Stimulated activated CD4-positive, alpha-beta T cell treated with anti-CD3 and anti-CD28 coated beads, Interleukin-4, amount 100 ng/mL, for 1 hour (primary cell): ENCODE results near the gene FERMT1.
"Not testable (repeated sequence)": the region's sequence is repeated elsewhere in the genome, so short reads cannot be mapped to it uniquely, and the experiment has no call there.

Experiments used
- DNase-seq: peaks from one replicate; pipeline ENCODE4 v3.0.0-alpha.2; 2020

Gene FERMT1

DNA sequence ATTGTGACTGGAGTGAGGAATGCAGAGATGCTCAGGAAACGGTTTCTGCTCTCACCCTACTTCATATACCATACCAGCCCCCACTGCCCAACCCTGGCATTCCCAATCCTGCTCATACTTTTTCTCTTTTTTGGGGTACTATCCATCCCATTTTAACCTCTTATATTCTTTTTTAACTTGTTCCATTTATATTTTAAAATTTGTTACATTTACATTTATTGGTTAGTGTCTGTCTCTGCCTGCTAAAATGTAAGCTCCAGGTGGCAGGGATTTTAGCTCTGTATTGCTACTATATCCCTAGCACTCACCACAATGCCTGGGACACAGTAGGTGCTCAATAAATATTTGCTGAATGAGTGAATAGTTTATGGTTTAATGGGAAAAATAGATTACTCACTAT is 8.1 kb downstream of the FERMT1 start:
- no peak for DNase-seq

DNA sequence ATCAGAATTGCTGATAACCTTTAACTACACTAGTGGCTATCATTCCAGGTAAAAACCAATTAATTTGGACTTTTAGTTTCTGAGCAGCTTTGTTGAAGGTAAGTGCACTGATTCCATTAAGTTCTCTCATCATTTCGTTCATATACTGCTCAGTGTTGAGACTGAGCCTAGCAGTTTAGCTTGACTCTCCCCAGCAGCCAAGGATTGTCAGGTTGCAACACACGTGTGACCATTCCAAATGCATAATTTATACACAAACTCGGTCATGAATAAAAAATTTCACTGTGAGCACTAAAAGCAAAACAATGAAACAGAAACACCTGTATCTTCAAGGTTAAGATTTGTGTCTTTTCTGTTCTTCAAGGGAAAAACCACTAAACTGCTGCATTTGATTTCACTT is 8.9 kb downstream of the FERMT1 start:
- DNase-seq = no peak

DNA sequence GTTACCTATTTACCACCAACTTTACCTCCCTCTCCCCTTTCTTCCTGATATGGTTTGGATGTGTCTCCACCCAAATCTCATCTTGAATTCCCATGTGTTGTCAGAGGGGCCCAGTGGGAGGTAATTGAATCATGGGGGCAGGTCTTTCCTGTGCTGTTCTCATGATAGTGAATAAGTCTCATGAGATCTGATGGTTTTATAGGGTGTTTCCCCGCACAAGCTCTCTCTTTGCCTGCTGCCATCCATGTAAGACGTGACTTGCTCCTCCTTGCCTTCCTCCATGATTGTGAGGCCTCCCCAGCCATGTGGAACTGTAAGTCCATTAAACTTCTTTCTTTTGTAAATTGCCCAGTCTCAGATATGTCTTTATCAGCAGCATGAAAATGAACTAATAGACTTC is 9.9 kb downstream of the FERMT1 start:
- DNase-seq = not testable (repeated sequence)

DNA sequence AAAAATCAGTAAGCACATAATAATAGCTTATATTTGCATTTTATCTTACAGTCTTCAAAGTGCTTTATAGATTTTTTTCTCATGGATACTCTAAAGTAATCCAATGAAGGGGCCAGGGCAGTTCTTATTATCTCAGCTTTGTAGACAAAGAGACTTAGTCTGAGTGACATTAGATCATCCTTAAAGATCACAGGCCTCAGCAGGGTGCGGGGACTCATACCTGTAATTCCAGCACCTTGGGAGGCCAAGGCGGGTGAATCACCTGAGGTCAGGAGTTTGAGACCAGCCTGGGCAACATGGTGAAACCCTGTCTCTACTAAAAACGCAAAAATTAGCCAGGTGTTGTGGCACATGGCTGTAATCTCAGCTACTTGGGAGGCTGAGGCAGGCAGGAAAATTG is 14.5 kb downstream of the FERMT1 start:
- no peak for DNase-seq

DNA sequence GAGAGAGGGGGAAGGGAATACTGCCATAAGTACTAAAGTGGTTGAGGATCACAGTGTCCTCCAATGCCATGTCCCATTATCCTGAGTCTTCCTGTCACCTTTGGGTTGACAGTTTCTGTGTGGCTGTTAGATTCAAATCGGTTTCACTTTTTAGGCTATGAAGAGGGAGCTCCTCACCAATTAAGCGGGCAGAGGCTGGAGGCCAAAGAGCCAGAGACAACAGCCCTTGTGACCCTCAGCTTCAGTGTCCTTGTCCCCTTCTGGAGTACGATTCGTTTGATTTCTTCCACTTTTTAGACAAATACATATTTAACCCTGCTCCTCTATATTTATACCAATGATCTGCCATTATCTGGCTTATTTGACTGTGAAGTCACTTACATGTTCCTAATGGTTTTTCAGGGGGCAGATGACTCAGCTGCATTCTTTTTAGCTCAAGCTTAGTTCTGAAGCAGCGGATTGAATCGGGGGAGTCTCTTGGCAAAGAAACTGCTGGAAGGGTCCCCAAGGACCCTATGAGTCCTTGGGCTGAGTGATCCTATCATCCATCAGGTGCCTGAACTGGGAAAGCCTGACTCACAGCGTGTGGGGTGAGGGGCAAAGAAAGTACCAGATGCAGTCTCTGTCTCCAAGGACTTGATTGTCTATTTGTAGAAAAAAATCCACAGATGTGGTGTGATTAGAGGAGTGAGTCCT is 18.2 kb downstream of the FERMT1 start:
- DNase-seq = no peak

DNA sequence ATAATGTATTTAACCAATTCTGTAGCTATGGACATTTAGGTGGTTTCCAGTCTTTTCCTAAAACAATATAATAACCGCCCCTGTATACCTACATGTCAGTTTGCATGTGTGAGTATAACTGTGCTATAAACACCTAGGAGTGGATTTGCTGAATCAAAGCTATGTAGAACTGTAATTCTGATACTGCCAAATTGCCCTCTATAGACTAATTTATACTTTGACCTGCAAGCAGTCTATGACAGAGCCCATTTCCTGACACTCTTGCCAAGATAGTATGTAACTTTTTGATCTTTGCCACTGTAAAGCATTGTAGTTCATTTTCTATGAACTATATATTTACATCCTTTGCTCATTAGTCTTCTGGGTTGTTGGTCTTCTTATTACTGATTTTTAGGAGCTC is 19.5 kb downstream of the FERMT1 start:
- DNase-seq = no peak

DNA sequence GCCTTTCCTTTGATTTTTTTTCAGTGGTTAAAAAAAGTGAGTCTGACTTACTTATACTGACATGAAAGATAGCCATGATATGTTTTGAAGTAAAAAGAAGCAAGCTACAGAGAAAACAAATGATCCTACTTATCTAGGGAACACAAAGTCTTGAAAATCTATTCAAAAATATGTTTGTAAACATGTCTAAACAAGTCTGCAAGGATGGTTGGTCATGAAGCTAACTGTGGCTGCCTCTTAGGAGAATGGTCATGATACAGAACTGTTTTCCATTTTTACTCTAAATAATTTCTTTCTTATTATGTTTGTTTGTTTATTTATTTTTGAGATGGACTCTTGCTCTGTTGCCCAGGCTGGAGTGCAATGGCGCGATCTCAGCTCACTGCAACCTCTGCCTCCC is 21.5 kb downstream of the FERMT1 start:
- no peak for DNase-seq

DNA sequence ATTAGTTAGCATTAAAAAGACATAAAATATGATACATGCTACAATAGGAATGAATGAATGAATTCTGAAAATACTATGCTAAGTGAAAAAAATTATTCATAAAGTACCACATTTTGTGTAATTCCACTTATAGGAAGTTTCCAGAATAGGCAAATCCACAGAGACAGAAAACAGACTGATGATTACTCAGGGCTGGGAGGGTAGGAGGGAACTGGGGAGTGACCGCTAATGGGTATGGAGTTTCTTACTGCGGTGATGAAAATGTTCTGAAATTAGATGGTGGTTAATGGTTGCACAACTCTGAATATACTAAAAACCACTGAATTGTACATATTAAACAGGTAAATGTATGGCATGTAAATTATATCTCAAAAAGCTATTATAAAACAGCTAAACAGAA is 22.6 kb downstream of the FERMT1 start:
- no peak for DNase-seq

DNA sequence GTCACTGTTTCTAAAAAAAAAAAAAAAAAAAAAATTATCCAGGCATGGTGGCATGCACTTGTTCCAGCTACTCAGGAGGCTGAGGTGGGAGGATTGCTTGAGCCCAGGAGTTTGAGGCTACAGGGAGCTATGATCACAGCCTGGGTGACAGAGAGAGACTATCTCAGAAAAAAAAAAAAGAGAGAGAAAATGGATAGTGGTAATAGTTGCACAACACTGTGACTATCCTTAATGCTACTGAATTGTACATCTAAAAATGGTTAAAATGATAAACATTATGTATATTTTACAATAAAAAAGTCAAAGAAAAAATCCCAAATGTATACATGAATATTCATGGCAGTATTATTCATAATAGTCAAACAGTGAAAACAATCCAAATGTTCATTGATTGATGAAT is 23.0 kb downstream of the FERMT1 start:
- DNase-seq = no peak

DNA sequence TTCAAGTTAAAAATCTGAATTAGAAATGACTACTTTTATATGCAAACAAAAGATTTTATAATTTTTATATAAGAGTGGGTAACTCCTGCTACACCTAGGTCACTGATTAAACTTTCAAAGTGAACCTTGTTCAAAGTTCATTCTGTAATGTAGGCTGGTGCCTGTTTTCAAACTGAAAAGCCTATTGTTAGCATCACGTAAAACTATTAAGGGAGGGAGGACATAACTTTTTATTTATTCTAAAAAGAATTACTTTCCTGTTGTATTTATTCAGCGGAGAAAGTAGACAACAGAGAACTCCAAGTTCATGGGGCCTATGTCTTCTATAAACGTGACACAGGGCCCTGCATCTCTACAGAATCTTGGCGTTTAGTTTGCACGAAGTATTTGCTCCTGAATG is 27.4 kb downstream of the FERMT1 start:
- no peak for DNase-seq

DNA sequence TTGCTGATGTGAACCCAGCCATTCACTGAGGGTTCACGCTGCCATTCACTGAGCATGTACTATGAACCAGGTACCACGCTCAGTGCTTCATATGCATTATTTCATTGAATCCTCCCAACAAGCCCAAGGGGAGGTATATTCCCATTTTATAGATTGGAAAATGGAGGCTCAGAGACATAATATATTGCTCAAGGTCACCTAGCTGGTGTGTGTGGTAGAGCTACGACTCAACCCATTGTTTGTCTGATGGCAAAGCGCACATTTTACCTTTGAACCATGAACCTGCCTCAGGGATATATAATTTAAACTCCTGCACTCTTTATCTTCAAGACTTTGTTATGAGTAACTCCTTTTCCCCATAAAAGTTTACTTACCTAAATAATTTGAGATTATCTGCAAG is 28.3 kb downstream of the FERMT1 start:
- DNase-seq = no peak

DNA sequence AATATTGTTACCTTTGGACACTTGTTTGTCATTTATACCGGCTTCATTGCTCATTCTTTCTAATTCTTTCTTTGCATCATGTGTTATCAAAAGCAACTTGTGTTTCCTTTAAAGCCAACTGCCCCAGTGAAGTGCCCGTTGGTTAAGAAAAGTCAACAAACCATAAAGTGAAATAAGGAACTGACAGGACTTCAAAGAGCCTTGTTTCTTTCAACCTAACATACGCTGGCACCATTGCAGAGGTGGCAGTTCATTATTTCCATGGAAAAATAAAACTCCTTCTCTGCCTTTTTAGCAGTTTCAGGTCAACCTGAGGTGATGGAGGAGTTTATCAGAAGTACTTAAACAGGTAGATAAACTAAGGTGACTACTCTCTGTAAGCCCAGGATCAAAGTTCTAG is 28.8 kb downstream of the FERMT1 start:
- no peak for DNase-seq

DNA sequence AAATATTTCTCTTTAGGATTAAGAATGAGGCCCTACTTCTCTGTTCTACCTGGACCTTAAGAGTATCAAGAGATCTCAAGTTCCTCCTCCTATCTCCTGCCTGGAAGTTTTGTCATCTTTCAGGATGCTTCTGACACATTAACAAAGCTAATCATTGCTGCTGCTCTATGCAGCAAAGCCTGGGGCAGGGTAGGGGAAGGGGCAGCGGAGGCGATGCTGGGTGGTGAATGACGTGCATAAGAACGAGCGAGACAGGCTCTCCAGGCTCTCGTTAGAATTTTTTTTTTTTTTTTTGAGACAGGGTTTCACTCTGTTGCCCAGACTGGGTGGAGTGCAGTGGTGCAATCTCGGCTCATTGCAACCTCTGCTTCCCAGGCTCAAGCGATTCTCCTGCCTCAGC is 31.2 kb downstream of the FERMT1 start:
- no peak for DNase-seq

DNA sequence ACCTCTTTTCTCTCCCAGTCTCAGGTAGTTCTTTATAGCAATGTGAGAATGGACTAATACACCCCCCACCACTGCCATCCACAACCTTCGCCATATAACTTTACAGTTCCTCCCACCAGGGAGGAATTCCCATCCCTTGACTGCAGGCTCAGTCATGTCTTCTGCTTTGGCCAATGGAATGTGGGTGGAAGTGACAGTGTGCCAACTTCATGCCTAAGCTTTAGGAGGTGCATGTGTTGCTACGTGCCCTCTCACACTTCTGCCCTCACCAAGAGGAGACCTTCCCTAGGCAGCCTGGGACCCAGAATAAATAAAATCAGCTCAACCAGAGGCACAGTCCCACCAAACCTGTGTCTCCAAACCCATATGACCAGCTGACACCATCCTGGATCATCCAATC is 36.0 kb downstream of the FERMT1 start:
- DNase-seq = no peak

DNA sequence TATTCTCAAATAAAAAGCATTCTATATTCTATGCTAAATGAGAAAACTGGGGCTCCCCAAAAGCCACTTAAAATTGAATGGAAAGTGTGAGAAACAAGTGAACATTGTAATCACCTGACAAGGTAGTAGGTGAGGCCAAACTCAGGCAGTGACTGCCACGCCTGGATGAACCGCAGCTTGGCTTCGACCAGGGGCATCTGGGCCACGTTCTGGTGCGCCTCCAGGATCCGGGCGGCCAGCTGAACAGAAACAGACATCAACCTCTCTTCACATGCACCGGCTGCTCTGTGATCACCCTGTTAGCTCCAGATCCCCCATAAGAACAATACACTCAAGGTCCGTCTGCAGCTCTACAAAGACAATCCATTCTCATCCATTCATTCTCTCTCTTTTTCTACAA is 38.9 kb downstream of the FERMT1 start:
- no peak for DNase-seq

DNA sequence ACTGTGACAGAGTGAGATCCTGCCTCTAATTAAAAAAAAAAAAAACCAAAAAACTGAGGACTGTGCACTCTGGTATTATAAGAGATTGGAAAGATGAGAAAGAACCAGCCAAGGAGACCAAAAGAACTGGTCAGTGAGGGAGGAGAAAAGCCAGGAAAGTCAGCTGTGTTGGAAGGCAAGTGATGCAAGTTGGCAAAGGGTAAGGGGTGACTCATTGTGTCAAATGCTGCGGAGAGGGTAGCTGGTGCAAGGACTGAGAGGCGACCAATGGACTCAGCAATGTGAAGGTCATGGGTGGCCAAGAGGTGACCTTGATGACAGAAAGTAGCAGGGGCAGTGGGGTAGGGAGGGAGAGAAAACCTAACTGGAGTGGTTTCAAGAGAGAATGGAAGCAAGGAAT is 41.6 kb downstream of the FERMT1 start:
- DNase-seq = no peak

DNA sequence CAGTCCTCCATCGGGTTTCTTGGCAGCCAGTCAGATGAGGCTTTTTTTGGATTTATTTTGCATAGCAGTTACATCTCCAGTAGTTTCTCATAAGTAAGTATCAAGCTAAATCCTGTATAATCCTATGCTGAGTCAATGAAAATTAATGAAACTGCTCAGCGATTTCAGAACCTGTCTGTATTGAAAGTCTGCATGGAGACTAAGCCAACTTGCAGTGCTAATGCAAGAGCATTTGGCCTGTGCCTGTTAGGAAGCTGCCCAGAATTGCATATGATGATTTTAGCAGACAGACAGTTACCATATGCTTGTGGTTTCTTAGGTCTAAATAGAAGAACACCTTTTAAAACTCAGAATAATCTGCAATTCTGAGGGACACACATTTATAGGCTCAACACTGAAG is 43.8 kb downstream of the FERMT1 start:
- no peak for DNase-seq

DNA sequence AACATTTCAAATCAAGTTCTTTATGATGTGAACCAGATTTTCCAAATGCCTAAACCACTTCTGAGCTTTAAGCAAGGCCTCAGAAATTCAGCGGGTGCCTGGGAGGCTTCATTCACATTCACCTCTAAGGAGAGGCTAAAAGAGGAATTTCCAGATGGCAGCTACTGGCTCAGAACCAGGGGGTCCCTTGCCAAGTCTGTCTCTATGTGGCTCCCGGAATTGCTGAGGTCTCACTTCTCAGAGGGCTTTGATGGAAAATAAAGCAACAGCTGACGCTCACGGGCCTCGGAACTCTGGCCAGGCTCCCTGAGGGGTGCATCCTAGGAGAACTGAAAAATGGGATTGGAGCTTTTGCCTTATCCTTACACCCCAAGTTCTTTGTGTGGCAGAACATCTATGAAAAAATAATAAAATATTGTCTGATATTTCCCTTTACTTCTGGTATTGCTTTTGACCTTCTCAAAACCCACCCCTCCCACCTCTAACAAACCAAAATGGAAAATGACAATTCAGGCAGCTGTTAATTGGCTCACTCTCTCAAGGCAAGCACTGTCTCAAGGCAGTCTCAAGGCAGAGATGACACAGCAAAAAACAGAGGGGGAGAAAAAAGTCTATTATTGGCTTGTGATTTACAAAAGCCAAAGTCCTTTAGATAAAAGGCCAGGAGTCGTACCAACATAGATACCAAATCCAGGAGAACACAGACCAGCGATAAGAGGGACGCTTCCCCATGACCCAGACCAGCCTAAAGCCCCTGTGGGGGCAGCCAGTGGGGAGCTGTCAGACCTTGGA is 47.2 kb downstream of the FERMT1 start:
- DNase-seq = no peak

DNA sequence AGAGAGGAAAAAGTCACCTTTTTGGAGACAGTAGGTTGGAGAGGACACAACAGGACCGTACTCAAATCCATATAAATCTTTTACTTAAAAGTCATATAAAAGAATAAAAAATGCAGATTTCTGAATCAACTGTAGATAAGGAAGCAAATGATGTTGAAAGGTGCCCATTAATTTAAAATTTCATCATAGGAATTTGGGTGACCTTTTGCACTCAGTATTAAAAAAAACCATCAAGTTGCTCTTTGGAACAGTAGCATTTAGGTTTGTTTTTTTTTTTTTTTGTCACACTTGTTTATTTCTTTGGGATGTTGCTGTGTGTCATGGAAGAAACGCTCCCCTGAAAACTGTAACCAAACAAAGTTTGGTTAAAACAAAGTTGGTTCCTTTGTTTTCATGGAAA is 48.0 kb downstream of the FERMT1 start:
- DNase-seq = no peak

DNA sequence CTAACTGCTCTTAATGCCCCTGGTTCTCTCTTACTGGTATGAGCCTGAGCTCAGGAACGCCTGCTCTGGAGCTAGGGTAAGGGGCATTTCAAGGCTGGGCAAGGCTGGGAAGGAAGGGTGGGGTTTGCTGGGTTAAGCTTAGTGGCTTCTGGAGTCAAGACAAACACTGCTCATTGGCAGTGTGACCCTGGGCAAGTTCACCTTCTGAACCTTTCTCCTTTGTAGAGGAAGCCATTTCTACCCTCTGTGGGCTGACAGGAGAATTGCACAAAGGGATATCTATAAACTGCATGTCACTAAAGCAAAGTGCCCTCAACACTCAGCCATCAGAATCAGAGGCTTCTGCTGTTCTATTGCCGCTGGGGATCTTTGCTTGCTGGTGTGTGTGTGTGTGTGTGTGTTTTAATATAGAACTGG is 48.7 kb downstream of the FERMT1 start:
- DNase-seq = no peak

DNA sequence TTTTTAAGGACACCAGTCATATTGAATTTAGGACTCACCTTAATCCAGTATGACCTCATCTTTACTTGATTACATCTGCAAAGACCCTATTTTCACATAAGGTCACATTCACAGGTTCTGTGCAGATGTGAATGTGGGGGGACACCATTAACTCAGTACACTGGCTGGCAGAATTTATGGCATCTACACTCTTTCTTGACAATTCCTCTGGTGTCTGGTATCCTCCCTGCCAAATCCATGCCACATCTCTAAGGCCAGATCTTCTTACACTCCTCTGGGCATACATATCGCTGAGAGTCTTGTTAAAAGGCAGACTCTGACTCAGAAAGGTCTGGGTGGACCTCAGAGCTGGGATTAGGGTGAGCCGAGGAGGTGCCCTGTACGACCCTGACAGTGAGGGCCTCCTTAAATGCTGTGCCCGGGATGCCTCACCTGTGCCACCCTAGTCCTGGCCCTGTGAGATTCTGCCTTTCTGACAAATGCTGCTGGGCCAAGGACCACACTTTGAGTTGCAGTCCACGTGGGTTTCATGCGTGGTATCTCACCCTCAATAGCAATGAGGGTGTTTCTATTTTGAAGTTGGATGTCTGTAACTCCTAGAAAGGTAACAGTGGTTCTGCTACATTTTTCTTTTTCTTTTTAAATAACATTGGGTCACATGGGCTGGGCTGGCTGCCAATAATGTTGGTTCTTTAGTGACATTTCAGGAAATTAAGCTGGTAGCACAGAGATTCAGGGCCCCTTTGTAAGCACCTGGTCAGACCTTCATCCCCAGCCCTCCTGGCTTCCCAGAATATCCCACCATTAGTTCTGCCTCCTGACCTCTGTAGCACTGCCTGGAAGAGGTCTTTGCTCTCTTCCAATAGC is 51.8 kb downstream of the FERMT1 start:
- DNase-seq = no peak

DNA sequence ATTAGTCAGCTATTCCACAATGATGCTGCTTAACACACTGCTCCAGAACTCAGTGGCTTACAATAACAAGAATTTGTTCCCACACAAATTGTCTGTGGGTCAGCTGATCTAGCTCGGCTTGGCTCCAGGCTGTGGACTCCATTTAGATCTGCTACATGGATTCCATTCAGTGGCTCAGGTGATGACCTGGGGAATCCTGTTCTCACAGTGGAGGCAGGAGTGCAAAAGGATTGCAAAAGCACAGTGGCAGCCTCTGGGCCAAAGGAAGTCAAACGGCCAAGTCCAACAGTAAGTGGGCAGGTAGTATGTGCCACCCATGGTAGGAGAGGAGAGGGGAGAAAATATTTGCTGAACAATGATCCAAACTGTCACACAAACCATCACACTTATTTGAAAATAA is 53.2 kb downstream of the FERMT1 start:
- no peak for DNase-seq

DNA sequence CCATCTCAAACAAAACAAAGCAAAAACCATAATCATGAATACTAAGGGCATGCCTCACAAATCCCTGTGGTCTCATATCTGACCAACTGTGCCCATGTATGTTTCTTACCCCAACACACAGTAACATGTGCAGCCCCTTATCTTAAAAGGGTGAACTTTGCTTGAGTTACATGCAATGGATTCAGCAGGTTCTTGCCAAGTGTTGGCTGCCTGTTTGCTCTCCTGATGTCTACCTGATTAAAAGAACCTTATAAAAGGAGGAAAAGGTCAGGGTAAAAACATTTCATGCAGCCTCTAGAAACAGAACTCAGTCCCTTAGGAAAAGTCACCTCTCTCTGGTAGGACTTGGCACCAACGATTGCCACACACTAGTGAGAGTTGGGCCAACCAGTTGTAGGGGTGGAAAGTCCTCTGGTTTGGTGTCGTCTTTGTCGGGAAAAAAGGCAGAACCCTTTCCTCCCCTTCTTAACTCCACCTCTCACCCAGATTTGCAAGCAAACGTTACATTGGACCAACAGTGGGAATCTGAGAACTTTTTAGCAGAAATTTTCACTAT is 55.0 kb downstream of the FERMT1 start:
- no peak for DNase-seq

DNA sequence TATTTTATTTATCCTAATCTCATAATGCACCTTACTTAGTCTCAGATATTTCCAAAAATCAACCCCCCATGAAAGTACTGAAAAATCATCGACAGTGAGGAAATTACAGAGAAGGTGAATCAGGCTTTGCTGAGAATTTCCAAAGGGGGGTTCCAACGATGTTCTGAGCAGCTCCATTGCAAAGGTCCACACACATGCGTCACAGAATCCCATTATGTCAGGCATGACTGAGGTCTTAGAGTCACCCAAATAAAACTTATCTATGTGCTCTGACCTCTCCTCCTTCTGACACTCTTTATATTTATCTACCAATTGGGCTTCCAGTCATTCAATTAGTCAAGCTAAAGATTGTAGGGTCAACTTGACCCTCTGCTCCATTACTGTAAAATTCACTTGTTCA is 56.2 kb downstream of the FERMT1 start:
- DNase-seq = no peak
